Dendritic cell treated with granulocyte-macrophage colony-stimulating factor and Interleukin-4, amounts not matched to agents 40 ng/mL and 50 ng/mL, for 4 days (primary cell): ENCODE measurements around the gene GDPD3.
"Not testable (repeated sequence)": the region's sequence is repeated elsewhere in the genome, so short reads cannot be mapped to it uniquely, and the experiment has no call there.

ENCODE experiments used
- H3K27ac Mint-ChIP-seq: one replicate; pipeline ENCODE4 v1.8.0; 2022; ENCODE audit warnings: mild to moderate bottlenecking, mixed read lengths
- H3K27me3 Mint-ChIP-seq: one replicate; pipeline ENCODE4 v1.8.0; 2022; ENCODE audit warnings: mild to moderate bottlenecking, mixed read lengths
- H3K36me3 Mint-ChIP-seq: one replicate; pipeline ENCODE4 v1.8.0; 2022; ENCODE audit warnings: low read depth, mixed read lengths
- H3K4me1 Mint-ChIP-seq: one replicate; pipeline ENCODE4 v1.8.0; 2022; ENCODE audit warnings: low read depth, mixed read lengths
- H3K4me3 Mint-ChIP-seq: one replicate; pipeline ENCODE4 v1.8.0; 2022; ENCODE audit warnings: mild to moderate bottlenecking, moderate library complexity, mixed read lengths
- H3K9me3 Mint-ChIP-seq: one replicate; pipeline ENCODE4 v1.8.0; 2022; ENCODE audit warnings: mixed read lengths
- intact Hi-C: fragments of 100-400 bp; cut with micrococcal nuclease; formaldehyde crosslinking; loops from one replicate; pipeline ENCODE4 v1.15.0; 2022

The GDPD3 gene

DNA sequence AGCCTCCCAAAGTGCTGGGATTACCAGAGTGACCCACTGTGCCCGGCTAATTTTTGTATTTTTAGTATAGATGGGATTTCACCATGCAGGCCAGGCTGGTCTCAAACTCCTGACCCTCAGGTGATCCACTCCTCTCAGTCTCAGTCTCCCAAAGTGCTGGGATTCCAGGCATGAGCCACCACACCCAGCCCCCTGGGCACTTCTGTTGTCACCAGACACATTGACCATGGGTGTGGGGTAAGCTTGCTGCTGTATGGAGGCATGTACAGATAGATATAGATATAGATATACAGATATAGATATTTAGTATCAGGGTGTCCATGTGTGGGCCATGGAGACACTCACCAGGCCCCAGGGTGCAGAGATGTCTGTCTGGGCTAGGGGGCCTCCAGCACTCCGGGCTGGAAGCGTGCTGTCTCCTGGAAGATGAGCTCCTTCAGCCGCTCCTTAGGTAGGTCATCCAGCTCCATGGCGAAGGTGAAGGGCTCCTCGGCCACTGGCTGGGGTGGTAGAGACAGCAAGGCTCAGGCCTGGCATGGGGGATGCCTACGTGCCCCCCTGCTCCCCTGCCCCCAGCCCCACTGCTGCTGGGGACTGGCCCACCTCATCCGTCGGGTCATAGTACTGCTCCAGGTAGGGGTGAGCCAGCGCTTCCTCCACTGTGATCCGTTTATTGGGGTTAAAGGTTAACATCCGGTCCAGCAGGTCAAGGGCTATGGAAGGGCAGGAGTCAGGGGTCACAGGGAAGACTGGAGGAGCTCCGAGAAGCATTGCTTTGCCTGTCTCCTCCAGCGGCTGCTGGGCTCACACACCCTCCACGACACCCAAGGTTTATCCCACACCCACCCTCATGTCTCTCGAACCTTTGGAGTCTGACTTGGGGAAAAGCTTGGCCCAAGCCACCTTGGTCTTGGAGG is 3.2 kb upstream of the GDPD3 start:
- H3K4me3 Mint-ChIP-seq = no peak overlapping the region
- no peak overlapping the region for H3K27ac Mint-ChIP-seq
- no peaks in the 10 kb centered on the region for H3K27me3 Mint-ChIP-seq
- H3K4me1 Mint-ChIP-seq = peaks cover 9% of the 10 kb centered on the region
- H3K36me3 Mint-ChIP-seq = peaks cover 90% of the 10 kb centered on the region
- intact Hi-C loops = no loop called here
- H3K9me3 Mint-ChIP-seq = no peaks in the 10 kb centered on the region

DNA sequence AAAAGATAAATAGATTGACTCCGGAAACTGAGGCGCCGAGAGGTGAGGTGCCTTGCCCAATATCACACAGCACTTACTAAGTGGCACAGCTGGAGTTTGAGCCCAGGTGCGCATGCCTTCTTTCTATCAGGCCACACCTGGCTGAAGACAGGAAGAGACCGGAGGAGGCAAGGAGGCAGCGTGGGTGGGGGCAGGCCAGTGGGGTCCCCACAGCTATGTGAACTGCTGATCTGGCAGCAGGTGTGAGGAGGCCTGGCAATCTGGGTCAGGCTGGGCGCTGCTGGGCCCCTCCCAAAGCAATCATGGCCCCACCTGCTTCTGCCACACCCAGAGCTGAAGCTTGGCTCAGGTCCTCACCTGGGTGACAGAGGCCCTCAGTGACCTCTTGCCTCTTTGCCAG is 1.9 kb upstream of the GDPD3 start:
- H3K4me3 Mint-ChIP-seq = no peak overlapping the region
- intact Hi-C loops = no loop called here

DNA sequence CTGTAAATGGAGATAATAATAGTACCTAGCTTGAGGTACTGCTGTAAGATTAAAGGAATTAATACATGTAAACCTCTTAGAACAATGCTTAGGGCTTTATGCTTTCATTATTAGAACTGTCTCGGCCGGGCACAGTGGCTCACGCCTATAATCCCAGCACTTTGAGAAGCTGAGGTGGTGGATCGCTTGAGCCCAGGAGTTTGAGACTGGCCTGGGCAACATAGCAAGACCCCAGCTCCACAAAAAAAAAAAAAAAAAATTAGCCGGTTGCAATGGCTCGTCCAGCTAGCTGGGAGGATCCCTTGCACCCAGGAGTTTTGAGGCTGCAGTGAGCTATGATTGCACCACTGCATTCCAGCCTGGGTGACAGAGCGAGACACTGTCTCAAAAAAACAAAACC is 1.5 kb upstream of the GDPD3 start:
- H3K9me3 Mint-ChIP-seq, intact Hi-C loops, H3K27me3 Mint-ChIP-seq, H3K4me1 Mint-ChIP-seq, H3K4me3 Mint-ChIP-seq, H3K27ac Mint-ChIP-seq: not testable (repeated sequence)
- peaks cover 94% of the 10 kb centered on the region for H3K36me3 Mint-ChIP-seq

More for the DNA sequence above, 1.9 kb upstream of the GDPD3 start:
- peaks cover 2% of the 10 kb centered on the region for H3K4me1 Mint-ChIP-seq
- no peaks in the 10 kb centered on the region for H3K27me3 Mint-ChIP-seq
- H3K27ac Mint-ChIP-seq = no peak overlapping the region
- H3K9me3 Mint-ChIP-seq = no peaks in the 10 kb centered on the region
- H3K36me3 Mint-ChIP-seq = peaks cover 95% of the 10 kb centered on the region

DNA sequence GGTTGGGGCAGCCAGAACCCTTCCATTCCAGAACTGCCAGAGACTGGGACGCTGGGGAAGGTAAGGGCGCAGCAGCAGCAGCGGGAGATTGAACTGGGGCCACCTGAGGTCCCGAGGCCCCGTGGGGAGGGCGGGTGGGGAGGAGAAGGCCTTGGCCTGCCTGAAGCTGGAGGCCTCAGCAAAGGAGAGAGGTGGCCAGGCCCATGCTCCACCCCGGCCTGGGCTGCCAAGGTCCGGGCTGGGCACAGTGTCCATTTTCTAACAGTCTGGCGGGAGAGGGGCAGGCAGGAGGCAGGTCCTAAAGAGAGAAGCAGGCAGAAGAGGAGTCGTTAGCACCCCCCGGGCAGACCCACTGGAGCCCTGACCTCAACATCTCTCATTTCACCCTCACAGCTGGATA is 1.1 kb upstream of the GDPD3 start:
- Mint-ChIP-seq H3K27ac (no peak overlapping the region), H3K4me3 (no peak overlapping the region), H3K36me3 (peaks cover 90% of the 10 kb centered on the region), H3K4me1 (no peaks in the 10 kb centered on the region), H3K9me3 (no peaks in the 10 kb centered on the region), H3K27me3 (no peaks in the 10 kb centered on the region)
- intact Hi-C loops = no loop called here

DNA sequence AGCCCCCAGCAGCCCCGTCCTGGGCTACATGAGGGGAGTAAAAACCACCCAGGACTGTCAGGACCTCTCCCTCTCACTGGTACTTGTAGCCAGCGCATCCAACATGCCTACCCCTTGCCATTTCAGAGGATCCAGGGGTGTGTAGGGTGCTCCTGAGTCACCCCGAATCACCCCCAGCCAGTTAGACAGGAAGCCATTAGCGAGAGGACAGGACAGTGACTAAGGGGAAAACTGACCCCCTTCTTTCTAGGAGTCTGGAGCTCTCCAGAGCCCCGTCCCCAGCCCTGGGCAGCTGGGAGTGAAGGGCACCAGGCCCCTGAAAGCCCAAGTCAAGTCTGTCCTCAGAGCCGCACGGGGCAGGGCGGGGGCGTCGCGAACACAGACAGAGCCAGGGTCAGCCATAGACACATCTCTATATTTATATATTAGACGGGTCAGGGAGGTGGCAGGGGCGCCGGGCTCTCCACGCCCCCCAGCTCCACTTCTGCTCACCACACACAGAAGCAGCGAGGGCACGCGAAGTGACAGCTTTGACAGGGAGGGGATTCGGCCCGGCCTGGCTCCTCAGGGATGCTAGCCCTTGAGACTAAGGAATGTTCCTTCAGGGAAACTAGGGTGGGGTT is 485 bp upstream of the GDPD3 start:
- H3K27ac Mint-ChIP-seq = no peak overlapping the region
- no peak overlapping the region for H3K4me3 Mint-ChIP-seq
- intact Hi-C loops = no loop called here
- H3K27me3 Mint-ChIP-seq = no peaks in the 10 kb centered on the region
- no peaks in the 10 kb centered on the region for H3K4me1 Mint-ChIP-seq
- H3K9me3 Mint-ChIP-seq = no peaks in the 10 kb centered on the region
- H3K36me3 Mint-ChIP-seq = peaks cover 84% of the 10 kb centered on the region

DNA sequence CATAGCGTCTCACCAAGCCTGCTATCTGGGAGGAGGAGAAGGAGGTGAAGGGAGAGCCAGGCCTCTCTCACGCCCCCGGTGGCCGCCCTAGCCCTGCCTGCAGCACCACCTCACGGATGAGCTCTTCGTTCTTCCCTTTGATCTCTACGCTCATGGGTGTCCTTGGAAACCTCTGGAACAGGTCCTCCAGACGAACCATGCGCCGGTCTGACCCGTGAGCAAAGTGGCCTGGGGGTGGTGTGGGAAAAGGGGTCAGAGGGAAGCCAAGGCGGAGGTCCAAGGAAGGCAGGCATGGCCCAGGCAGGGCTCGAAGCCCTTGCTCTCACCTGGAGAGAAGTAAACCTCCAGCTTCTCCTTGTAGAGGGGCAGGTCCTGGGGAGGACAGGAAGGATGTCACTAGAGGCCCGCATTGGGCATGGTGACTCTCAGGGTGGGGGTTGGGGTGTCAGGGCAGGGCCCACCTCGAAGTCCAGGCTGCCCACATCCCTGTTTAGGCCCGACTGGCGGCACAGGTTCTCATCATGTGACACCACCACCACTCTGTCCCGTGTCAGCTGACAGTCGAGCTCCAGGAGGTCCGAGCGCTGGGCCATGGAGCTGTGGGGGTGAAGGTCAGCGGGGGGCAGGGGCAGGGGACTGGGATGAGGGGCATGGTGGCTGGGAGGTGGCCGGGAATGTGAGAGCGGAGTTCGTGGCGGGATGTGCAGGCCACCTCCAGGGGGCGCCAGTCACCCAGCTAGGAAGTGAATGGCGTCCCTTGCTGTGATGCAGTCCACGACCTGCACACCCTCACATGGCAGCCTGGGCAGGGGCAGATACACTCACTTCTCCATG is 923 bp downstream of the GDPD3 start:
- intact Hi-C loops = no loop called here

DNA sequence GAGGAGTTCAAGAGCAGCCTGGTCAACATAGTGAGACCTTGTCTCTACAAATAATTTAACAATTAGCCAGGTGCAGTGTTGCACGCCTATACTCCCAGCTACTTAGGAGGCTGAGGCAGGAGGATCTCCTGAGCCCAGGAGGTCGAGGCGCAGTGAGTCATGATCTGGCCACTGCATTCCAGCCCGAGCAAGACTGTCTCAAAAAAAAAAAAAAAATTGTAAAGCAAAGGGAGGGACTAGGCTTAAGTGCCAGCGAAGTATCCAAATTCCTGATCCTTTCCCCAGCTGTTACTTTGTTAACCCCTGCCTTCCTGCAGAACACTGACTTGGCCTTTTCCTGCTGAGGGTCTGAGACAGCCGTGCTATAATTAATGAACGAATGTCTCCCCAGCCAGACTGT is 2.7 kb downstream of the GDPD3 start:
- peaks cover 73% of the 10 kb centered on the region for H3K36me3 Mint-ChIP-seq
- H3K9me3 Mint-ChIP-seq = no peaks in the 10 kb centered on the region
- no peaks in the 10 kb centered on the region for H3K4me1 Mint-ChIP-seq
- intact Hi-C loops = no loop called here
- no peak overlapping the region for H3K4me3 Mint-ChIP-seq
- no peaks in the 10 kb centered on the region for H3K27me3 Mint-ChIP-seq
- no peak overlapping the region for H3K27ac Mint-ChIP-seq

More for the DNA sequence above, 923 bp downstream of the GDPD3 start:
- Mint-ChIP-seq H3K27ac (no peak overlapping the region), H3K36me3 (peaks cover 83% of the 10 kb centered on the region), H3K4me1 (no peaks in the 10 kb centered on the region), H3K4me3 (no peak overlapping the region), H3K27me3 (no peaks in the 10 kb centered on the region), H3K9me3 (no peaks in the 10 kb centered on the region)

DNA sequence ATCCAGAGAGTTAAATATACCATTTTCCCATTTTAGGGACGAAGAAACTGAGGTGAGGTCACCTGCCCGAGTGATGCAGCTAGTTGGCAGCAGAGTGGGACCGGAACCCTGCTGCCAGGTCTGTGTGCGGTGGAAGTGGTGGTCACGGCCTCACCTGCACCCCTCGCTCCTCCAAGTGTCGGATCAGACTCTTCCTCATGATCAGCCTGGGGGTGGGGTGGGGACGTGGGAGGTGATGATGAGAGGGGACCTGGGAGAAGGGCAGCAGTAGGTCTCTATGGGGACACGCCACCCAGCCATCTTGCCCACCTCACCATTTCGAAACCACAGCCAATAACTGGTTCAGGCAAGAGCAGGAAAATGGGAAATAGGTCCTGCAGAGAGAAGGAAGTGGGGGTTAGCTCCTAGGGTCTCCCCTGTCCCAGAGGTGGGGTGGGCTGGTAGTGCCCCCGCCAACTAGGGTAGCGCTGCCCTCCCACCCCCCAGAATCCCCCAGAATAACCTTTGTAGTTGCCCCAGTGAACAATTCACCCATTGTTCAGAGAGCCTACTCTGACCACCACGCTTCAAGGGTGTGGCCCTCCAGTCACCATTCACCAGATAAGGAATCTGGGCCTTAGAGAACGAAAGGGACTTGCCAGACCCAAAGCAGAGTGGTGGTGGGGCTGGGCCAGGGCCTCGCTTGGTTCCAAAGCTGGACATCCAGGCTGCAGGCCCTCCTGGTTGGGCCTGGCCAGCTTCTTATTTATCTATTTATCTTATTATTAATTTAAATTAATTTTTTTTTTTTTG is 5.1 kb downstream of the GDPD3 start:
- Mint-ChIP-seq H3K27ac (no peak overlapping the region), H3K4me3 (no peak overlapping the region)

DNA sequence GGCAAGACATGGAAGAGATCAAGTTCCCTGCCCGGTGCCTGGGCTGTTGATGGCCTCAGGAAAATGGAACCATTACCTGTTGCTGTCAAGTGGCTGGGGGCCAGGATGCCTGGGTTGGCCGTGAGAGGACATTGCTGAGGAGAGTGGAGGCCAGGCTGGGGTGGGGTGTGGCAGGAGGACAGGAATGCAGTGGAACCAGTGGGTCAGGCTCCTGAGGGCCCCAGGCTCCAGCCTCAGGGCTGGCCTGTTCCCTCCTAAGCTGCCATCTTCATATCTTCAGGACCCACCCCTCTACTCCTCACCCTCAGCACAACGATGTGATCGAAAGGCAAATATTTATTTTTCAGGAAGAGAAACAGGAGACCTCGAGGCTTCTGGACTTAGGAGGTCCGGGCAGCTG is 8.8 kb downstream of the GDPD3 start:
- intact Hi-C loops = no loop called here
- H3K9me3 Mint-ChIP-seq = peaks cover 34% of the 10 kb centered on the region
- H3K27me3 Mint-ChIP-seq = no peaks in the 10 kb centered on the region
- no peak overlapping the region for H3K4me3 Mint-ChIP-seq
- peaks cover 33% of the 10 kb centered on the region for H3K36me3 Mint-ChIP-seq
- H3K4me1 Mint-ChIP-seq = no peaks in the 10 kb centered on the region
- no peak overlapping the region for H3K27ac Mint-ChIP-seq

More for the DNA sequence above, 5.1 kb downstream of the GDPD3 start:
- Mint-ChIP-seq H3K27me3 (no peaks in the 10 kb centered on the region), H3K4me1 (no peaks in the 10 kb centered on the region), H3K9me3 (no peaks in the 10 kb centered on the region), H3K36me3 (peaks cover 65% of the 10 kb centered on the region)
- intact Hi-C loops = no loop called here

DNA sequence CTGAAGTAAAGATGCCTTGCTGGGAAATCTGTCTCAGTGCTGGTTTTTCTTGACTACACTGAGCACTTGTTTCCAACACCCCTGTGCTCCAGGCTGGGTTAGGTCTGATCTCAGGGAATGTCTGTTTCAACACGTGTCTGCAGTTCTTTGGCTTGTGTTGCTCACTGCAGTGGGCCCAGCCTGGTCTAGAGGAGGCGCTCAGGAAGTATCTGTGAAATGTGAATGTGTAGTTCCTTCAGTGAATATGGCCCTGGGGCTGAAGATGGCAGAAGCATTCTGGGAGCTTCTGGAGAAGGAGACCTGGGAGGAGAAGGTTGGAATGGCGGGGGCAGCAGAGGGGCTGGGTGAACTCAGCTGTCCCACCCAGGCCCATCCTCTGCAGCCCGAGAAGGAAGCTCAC is 9.2 kb downstream of the GDPD3 start:
- Mint-ChIP-seq H3K9me3 (peaks cover 36% of the 10 kb centered on the region), H3K4me3 (no peak overlapping the region), H3K27me3 (no peaks in the 10 kb centered on the region), H3K36me3 (peaks cover 33% of the 10 kb centered on the region), H3K4me1 (no peaks in the 10 kb centered on the region), H3K27ac (no peak overlapping the region)
- intact Hi-C loops = no loop called here

DNA sequence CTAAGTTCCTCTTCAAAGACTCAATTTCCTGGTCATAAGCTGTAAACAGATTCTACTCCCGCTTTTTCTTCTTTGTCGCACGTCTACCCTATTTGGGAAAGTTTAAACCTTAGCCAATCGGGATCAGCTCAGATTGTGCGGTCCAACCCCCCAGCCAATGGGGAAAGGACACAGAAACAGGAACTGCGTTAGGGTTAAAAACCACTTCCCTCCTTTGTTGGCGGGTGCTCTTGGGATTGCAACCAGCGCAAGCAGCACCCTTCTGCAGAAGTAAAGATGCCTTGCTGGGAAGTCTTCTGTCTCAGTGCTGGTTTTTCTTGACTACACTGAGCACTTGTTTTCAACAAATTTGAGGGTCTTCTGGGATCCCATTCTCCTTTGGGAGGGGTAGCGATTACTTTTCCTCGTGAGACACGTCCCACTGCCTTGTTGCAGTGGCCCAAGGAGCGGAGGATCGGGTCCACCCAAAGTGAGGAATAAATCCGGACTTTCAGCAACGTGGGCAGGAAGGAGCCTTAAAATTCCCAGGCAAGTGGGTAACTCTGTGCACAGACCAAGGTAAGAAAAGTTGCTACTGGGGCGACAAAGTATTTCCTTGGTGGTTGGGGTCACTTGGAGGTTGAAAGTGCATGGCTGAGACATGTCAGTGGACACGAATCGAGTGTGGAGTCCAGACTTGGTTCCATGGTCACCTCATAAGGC is 16.3 kb downstream of the GDPD3 start:
- Mint-ChIP-seq H3K4me3 (peak overlapping the region; percentile 55), H3K4me1 (peaks cover 35% of the 10 kb centered on the region), H3K27me3 (no peaks in the 10 kb centered on the region), H3K9me3 (peaks cover 52% of the 10 kb centered on the region), H3K27ac (peak overlapping the region; percentile 95), H3K36me3 (peaks cover 47% of the 10 kb centered on the region)
- intact Hi-C loops = no loop called here

DNA sequence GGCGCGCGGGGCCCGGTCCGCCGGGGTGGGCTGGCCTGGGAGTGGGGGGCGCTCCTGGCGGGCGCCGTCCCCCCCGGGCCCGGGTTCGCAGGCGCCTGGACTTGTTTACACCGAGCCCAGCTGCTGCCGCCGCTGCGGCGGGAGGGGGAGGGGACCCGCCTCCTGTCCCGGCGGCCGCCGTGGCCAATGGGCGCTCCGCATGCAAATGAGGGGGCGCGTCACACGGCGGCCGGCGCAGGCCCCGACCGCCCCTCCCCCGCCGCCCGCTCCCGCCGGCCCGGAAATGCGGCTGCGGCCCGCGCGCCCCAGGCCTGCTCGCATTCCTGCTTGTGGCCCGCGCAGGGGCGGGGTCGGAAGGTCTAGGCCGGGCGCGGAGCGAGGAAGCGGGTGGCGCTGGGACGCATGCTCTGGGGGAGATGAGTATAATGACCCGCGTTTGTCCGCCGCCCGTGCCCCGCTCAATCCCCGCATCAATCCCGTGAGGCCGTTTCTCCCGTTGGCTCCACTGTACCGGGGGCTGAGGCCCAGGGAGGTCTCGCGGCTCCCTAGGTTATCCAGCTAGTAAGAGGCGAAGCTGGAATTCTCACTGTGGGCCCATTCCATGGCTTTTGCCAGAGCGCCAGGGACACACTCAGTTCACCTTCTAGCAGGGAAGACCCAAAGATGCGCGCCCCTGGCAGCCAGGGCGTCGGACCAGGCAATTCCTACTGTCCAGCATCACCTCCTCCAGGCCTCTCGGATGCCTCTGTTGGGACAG is 17.1 kb downstream of the GDPD3 start, which contains the start of gene YPEL3:
YPEL3 (minus strand) TSS at position 109 of the 757 bp plus-strand sequence. CDS start 731 bp downstream, outside the sequence.
- intact Hi-C loops = no loop called here
- Mint-ChIP-seq H3K36me3 (peaks cover 47% of the 10 kb centered on the region), H3K27ac (peak within 1 kb of the TSS; percentile 95), H3K9me3 (peaks cover 44% of the 10 kb centered on the region), H3K4me3 (peak within 1 kb of the TSS; percentile 93), H3K27me3 (no peaks in the 10 kb centered on the region), H3K4me1 (peaks cover 42% of the 10 kb centered on the region)
